Measurements from ENCODE around the gene CREB3.

Gene CREB3

DNA sequence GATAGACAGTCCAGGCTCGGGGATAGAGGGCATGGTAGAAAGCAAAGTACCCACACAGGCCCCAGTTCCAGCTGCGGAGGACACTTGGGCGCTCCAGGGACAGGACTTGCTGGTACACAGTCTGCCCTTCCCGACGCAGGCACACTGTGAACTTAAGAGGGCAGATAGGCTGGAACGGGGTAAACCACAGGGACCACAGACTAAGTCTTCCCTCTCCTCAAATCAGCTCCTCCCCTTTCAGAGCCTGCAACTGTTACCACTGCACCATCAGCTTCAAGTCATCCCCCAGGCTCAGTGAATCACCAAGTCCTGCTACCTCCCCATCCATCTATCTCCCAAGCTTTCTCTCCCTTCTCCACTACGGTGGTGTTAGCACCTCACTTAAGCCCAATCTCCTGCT is 9.3 kb downstream of the CREB3 start:
- Histone ChIP-seq H3K4me1 (ENCODE audit: low read depth, poor library complexity, severe bottlenecking) (peaks cover 15% of the 10 kb centered on the region), H3K36me3 (ENCODE audit: insufficient read depth) (no peaks in the 10 kb centered on the region), H3K4me2 (no peak overlapping the region), H4K20me1 (ENCODE audit: insufficient read depth) (no peaks in the 10 kb centered on the region; the same call in 1 of the 2 replicates), H3K79me2 (ENCODE audit: insufficient read depth, low read depth) (peaks cover 16% of the 10 kb centered on the region), H3K9ac (no peak overlapping the region), H3K27ac (no peak overlapping the region), H2AFZ (ENCODE audit: low read depth) (no peak overlapping the region), H3K27me3 (ENCODE audit: insufficient read depth, low read depth) (no peaks in the 10 kb centered on the region), H3K4me3 (IDR thresholded peaks at IDR 0.05; ENCODE audit: insufficient read depth, low read depth, low read length) (no peak overlapping the region)
- TF ChIP-seq, protein P1, sequence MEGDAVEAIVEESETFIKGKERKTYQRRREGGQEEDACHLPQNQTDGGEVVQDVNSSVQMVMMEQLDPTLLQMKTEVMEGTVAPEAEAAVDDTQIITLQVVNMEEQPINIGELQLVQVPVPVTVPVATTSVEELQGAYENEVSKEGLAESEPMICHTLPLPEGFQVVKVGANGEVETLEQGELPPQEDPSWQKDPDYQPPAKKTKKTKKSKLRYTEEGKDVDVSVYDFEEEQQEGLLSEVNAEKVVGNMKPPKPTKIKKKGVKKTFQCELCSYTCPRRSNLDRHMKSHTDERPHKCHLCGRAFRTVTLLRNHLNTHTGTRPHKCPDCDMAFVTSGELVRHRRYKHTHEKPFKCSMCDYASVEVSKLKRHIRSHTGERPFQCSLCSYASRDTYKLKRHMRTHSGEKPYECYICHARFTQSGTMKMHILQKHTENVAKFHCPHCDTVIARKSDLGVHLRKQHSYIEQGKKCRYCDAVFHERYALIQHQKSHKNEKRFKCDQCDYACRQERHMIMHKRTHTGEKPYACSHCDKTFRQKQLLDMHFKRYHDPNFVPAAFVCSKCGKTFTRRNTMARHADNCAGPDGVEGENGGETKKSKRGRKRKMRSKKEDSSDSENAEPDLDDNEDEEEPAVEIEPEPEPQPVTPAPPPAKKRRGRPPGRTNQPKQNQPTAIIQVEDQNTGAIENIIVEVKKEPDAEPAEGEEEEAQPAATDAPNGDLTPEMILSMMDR (conservative IDR thresholded peaks at IDR 0.05; ENCODE audit: low read depth, low read length), result no peak

DNA sequence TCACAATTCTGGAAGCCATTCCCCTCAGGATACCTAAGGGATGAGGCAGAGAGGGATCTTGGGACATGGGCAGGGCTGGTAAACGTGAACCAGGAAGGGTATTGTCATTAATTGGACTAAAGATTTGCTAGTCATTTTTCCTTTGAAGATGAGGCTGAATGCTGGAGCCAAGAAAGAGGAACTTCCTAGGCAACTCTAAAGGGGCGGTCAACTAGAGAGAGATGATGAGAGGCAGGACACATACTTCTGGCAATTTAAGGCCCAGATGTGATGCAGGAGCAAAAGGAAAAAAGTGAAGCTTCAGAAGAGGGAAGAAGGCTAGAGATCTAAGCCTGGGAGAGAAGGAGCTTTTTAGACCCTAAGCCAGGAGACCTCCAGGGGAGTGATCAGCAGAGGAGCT is 11.0 kb downstream of the CREB3 start:
- Histone ChIP-seq H4K20me1 (ENCODE audit: insufficient read depth) (no peaks in the 10 kb centered on the region; the same call in 1 of the 2 replicates), H3K27ac (no peak overlapping the region), H3K4me3 (IDR thresholded peaks at IDR 0.05; ENCODE audit: insufficient read depth, low read depth, low read length) (no peak overlapping the region), H3K36me3 (ENCODE audit: insufficient read depth) (no peaks in the 10 kb centered on the region), H3K4me1 (ENCODE audit: low read depth, poor library complexity, severe bottlenecking) (peaks cover 21% of the 10 kb centered on the region), H3K27me3 (ENCODE audit: insufficient read depth, low read depth) (no peaks in the 10 kb centered on the region), H3K79me2 (ENCODE audit: insufficient read depth, low read depth) (peaks cover 33% of the 10 kb centered on the region), H2AFZ (ENCODE audit: low read depth) (no peak overlapping the region), H3K4me2 (no peak overlapping the region), H3K9ac (no peak overlapping the region)
- TF ChIP-seq, protein P1 (conservative IDR thresholded peaks at IDR 0.05; ENCODE audit: low read depth, low read length), result no peak

DNA sequence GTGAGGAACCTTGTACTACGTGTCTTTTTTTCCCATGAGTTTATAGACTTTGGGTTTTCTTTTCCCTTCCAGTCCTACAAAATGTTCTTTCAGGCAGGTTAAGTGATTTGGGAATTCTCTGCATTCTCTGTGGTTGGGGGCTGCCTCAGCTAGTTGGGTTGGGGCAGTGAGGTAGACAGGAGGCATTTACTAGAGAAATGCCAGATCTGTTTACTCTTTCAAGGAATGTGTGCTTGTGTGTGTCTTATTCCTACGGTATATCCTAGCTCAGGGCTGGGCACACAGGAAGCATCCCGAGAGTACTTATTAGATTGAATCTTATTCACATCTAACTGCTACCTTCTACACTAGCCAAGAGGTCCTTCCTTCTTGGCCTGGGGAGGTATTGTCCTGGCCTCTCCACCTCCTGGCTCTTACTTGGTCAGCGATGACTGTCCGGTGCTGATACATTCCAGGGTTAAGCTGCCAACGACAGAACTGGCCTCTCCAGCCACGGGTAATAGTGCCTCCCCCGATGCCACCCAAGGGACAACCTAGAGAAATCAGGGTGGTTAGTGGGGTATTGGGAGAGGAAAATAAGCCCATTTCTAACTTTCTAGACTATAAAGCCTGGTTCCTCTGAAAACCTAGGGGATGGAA is 11.5 kb downstream of the CREB3 start:
- Histone ChIP-seq H2AFZ (ENCODE audit: low read depth) (no peak overlapping the region), H3K4me3 (IDR thresholded peaks at IDR 0.05; ENCODE audit: insufficient read depth, low read depth, low read length) (no peak overlapping the region), H3K79me2 (ENCODE audit: insufficient read depth, low read depth) (peaks cover 35% of the 10 kb centered on the region), H3K36me3 (ENCODE audit: insufficient read depth) (no peaks in the 10 kb centered on the region), H4K20me1 (ENCODE audit: insufficient read depth) (no peaks in the 10 kb centered on the region; the same call in 1 of the 2 replicates), H3K27ac (no peak overlapping the region), H3K27me3 (ENCODE audit: insufficient read depth, low read depth) (no peaks in the 10 kb centered on the region), H3K4me1 (ENCODE audit: low read depth, poor library complexity, severe bottlenecking) (peaks cover 21% of the 10 kb centered on the region), H3K4me2 (no peak overlapping the region), H3K9ac (no peak overlapping the region)
- TF ChIP-seq, protein P1 (conservative IDR thresholded peaks at IDR 0.05; ENCODE audit: low read depth, low read length), result no peak

DNA sequence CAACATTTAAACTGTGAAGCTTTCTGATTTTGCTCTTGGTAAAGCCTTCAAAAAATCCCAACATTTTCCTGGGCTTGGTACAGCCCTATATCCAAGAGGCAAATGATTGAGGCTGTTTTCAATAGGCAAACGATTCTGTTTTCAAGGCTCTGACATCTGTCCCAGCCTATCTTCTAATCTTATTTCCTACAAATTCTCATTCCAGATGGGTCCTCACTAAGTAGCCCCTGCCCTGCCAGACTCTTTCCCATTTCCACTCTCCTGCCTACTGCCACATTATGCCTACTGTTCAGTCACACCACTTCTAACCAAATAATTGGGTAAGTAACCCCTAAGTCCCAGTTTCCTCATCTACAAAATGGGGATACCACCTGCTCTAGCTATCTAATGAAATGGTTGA is 13.1 kb downstream of the CREB3 start:
- Histone ChIP-seq H3K4me2 (peak overlapping the region; percentile 85), H3K79me2 (ENCODE audit: insufficient read depth, low read depth) (peaks cover 35% of the 10 kb centered on the region), H4K20me1 (ENCODE audit: insufficient read depth) (no peaks in the 10 kb centered on the region; the same call in 1 of the 2 replicates), H3K4me3 (IDR thresholded peaks at IDR 0.05; ENCODE audit: insufficient read depth, low read depth, low read length) (no peak overlapping the region), H3K4me1 (ENCODE audit: low read depth, poor library complexity, severe bottlenecking) (peaks cover 27% of the 10 kb centered on the region), H3K36me3 (ENCODE audit: insufficient read depth) (no peaks in the 10 kb centered on the region), H2AFZ (ENCODE audit: low read depth) (no peak overlapping the region), H3K27ac (no peak overlapping the region), H3K27me3 (ENCODE audit: insufficient read depth, low read depth) (no peaks in the 10 kb centered on the region), H3K9ac (no peak overlapping the region)
- TF ChIP-seq, protein P1 (conservative IDR thresholded peaks at IDR 0.05; ENCODE audit: low read depth, low read length), result no peak
